GM19239 (cell line): ENCODE measurements around the gene EPS8.
A peak's percentile ranks its signal among the peaks of the same experiment; 100 is the strongest.

ENCODE experiments used
- DNase-seq: peaks from one replicate; pipeline ENCODE4 v3.0.0; 2011; ENCODE audit warnings: low spot score; ENCODE audit not compliant: insufficient read length
- FAIRE-seq: peaks from 2 replicates; lab custom pipeline; 2011; peaks lifted over from hg19 to GRCh38; lab: Jason Lieb, UNC

EPS8 gene

GRCh38 chr12:15589328-15590032, 199.7 kb downstream of the EPS8 start:
- no peak for DNase-seq
- no peak for FAIRE-seq

DNA sequence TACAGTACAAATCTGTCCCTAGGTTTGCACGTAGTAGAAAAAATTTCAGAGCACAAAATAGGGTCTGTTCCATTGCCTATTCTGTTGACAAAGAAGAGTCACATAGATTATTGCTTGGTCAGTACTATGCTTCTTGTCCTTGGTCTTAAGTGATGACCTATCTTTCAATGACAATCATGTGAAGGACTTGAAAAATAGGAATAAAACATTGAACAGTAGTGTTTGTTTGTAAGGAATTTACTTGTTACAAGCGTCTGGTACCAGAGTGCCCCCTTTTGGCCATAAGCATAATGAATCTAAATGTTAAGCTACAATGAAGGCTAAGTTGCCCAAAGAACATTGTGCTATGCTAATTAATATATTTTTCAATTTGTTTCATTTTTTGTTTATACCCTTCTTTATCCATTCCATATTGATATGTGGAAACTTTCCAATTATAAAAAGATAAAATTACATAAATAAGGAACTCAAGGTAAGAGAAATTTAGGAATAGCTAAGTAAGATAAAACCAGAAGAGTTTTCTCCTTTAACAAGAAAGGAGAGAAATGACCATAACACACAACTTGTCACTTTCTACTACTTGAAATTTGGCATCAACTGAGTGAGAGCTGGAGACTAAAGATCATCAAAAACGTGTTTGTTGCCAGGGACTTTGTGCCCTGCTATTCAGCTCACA, 204.7 kb downstream of the EPS8 start:
- peak; percentile 78 for FAIRE-seq
- no peak for DNase-seq

- no peak for FAIRE-seq
Observed at GRCh38 chr12:15583804-15584203, 205.4 kb downstream of the EPS8 start.

DNA sequence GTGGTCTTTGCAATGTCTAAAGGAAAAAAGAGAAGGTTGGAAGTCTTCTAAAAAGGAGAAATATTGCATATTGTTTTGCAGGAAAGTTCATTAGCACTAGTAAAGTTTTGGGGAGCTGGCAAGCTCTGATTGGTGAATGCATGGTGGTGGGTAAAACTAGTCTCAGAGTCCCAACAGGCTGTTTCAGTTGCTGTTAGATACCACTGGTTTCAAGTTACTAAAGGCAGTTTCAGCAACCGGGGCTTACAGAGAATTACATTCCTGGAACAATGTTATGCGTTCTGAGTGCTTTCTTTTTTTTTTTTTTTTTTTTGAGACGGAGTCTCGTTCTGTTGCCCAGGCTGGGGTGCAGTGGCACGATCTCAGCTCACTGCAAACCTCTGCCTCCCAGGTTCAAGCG, 208.2 kb downstream of the EPS8 start:
- FAIRE-seq (no peak), DNase-seq (no peak)

More at GRCh38 chr12:15583804-15584203, 205.4 kb downstream of the EPS8 start:
- DNase-seq, result no peak

DNA sequence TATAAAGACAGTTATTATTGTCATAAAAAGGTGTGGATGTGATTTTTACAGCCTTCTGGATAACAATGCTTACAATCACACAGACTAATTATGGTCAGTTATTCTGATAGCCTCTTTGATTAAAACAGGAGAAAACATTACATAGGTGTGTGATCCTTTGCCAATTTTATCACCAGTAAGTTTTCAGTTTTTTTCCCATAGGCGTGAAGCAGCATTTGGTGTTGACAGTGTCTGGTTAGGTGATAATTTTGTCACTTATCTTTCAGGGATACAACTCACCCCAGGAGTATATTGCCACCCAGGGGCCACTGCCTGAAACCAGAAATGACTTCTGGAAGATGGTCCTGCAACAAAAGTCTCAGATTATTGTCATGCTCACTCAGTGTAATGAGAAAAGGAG, 208.8 kb downstream of the EPS8 start:
- DNase-seq, result no peak

GRCh38 chr12:15575671-15576541, 213.3 kb downstream of the EPS8 start:
- DNase-seq, result no peak
- no peak for FAIRE-seq

More for the DNA sequence above, 208.8 kb downstream of the EPS8 start:
- peak; percentile 18 for FAIRE-seq

GRCh38 chr12:15574353-15574752, 214.8 kb downstream of the EPS8 start:
- DNase-seq, result no peak
- FAIRE-seq, result peak; percentile 63
